CD14-positive monocyte (primary cell): ENCODE results near the gene NCR2. TPM values are rescaled to one million over a fixed set of nuclear protein-coding genes. Genes with fewer than 3 reads are reported as not detected.

Experiments
- DNase-seq, 3 donors: peaks; one replicate each; pipeline ENCODE4 v3.0.0-alpha.2; 2011 to 2022
- H2AFZ ChIP-seq: 2 replicates; pipeline ENCODE4 v1.6.0; 2012; ENCODE audit warnings: mild to moderate bottlenecking, low read depth, low read length, inconsistent platforms; ENCODE audit not compliant: insufficient read depth, poor library complexity, severe bottlenecking
- H3K27ac ChIP-seq, 2 donors: 1 replicate in 1 of 2; 2 replicates in 1 of 2; pipeline ENCODE4 v1.5.1; 2012 to 2013; ENCODE audit warnings: low read length in 2 of 2, control low read depth in 1 of 2, inconsistent platforms in 1 of 2, low read depth in 1 of 2, mild to moderate bottlenecking in 1 of 2
- H3K27me3 ChIP-seq, 2 donors: one replicate each; pipeline versions ENCODE4 v1.6.0 to v1.6.1; 2011 to 2013; ENCODE audit warnings: low read length in 2 of 2; ENCODE audit not compliant: control insufficient read depth in 2 of 2, insufficient read depth in 2 of 2
- H3K36me3 ChIP-seq, 2 donors: replicated peaks in 1 of 2; 1 replicate in 1 of 2; 2 replicates in 1 of 2; pipeline versions ENCODE4 v1.5.1 to v1.6.1; 2012 to 2013; ENCODE audit warnings: low read length in 2 of 2, control low read depth in 1 of 2, inconsistent platforms in 1 of 2, mild to moderate bottlenecking in 1 of 2; ENCODE audit not compliant: insufficient read depth in 2 of 2, control insufficient read depth in 1 of 2
- H3K4me1 ChIP-seq, 2 donors: 1 replicate in 1 of 2; 2 replicates in 1 of 2; pipeline versions ENCODE4 v1.5.1 to v1.6.1; 2012 to 2013; ENCODE audit warnings: low read length in 2 of 2, control low read depth in 1 of 2, inconsistent platforms in 1 of 2, mild to moderate bottlenecking in 1 of 2, moderate library complexity in 1 of 2; ENCODE audit not compliant: insufficient read depth in 2 of 2, control insufficient read depth in 1 of 2
- H3K4me2 ChIP-seq: replicated peaks from 2 replicates; pipeline ENCODE3; 2012; ENCODE audit warnings: low read length, moderate library complexity, mild to moderate bottlenecking; ENCODE audit not compliant: poor library complexity, severe bottlenecking; ENCODE audit errors: extremely low read depth
- H3K4me3 ChIP-seq, 3 experiments: fragments of 200-600 bp in 1 of 3; sonication (generic) in 1 of 3; replicated peaks in 1 of 3; 1 replicate in 2 of 3; 2 replicates in 1 of 3; pipeline ENCODE4 v1.5.1; 2011 to 2013; ENCODE audit warnings: low read length in 3 of 3, mild to moderate bottlenecking in 3 of 3, control low read depth in 2 of 3, low read depth in 2 of 3, inconsistent platforms in 1 of 3, moderate library complexity in 1 of 3
- H3K79me2 ChIP-seq: 2 replicates; pipeline ENCODE4 v1.6.0; 2012; ENCODE audit warnings: mild to moderate bottlenecking, control low read depth, inconsistent platforms, low read length, moderate library complexity; ENCODE audit not compliant: insufficient read depth
- H3K9ac ChIP-seq: 2 replicates; pipeline ENCODE4 v1.6.0; 2017; ENCODE audit warnings: low read length, mild to moderate bottlenecking; ENCODE audit not compliant: insufficient read depth, poor library complexity, severe bottlenecking
- H3K9me3 ChIP-seq, 2 donors: replicated peaks in 1 of 2; 1 replicate in 1 of 2; 2 replicates in 1 of 2; pipeline versions ENCODE4 v1.5.1 to v1.6.1; 2012 to 2013; ENCODE audit warnings: low read length in 2 of 2, control low read depth in 1 of 2; ENCODE audit not compliant: control insufficient read depth in 1 of 2, insufficient read depth in 1 of 2
- H4K20me1 ChIP-seq: 2 replicates; pipeline ENCODE4 v1.6.0; 2012; ENCODE audit warnings: mild to moderate bottlenecking, low read length, control low read depth, moderate library complexity; ENCODE audit not compliant: insufficient read depth
- H3K27ac Mint-ChIP-seq, 7 donors: one replicate each; pipeline ENCODE4 v1.8.0; 2020; ENCODE audit warnings: mild to moderate bottlenecking in 7 of 7, mixed read lengths in 7 of 7, moderate library complexity in 6 of 7, inconsistent platforms in 2 of 7
- H3K27me3 Mint-ChIP-seq, 3 donors: one replicate each; pipeline ENCODE4 v1.8.0; 2021 to 2022; ENCODE audit warnings: low read depth in 3 of 3, mild to moderate bottlenecking in 3 of 3, mixed read lengths in 3 of 3, moderate library complexity in 3 of 3, inconsistent platforms in 1 of 3
- H3K36me3 Mint-ChIP-seq, 2 donors: one replicate each; pipeline ENCODE4 v1.8.0; 2020; ENCODE audit warnings: mixed read lengths in 2 of 2, inconsistent platforms in 1 of 2, mild to moderate bottlenecking in 1 of 2
- H3K4me1 Mint-ChIP-seq: one replicate; pipeline ENCODE4 v1.8.0; 2020; ENCODE audit warnings: mild to moderate bottlenecking, mixed read lengths
- H3K4me3 Mint-ChIP-seq, 2 donors: one replicate each; pipeline ENCODE4 v1.8.0; 2020; ENCODE audit warnings: mild to moderate bottlenecking in 2 of 2, mixed read lengths in 2 of 2, moderate library complexity in 1 of 2
- H3K9me3 Mint-ChIP-seq, 7 donors: one replicate each; pipeline ENCODE4 v1.8.0; 2020 to 2022; ENCODE audit warnings: mixed read lengths in 7 of 7, mild to moderate bottlenecking in 6 of 7, moderate library complexity in 6 of 7, inconsistent platforms in 2 of 7
- WGBS: methylation state at CpG from one replicate; pipeline ENCODE4 v1.1.5; 2013; ENCODE audit warnings: missing lambda C conversion rate; ENCODE audit not compliant: insufficient coverage; 5-methylcytosine and 5-hydroxymethylcytosine counted together
- intact Hi-C, 2 donors: fragments of 100-400 bp; cut with micrococcal nuclease; formaldehyde crosslinking; loops; one replicate each; pipeline versions ENCODE4 v1.15.0 to v1.15.1; 2023
- polyA plus RNA-seq, 3 donors: library from polyadenylated mRNA; depleted of rRNA in 1 of 3; unstranded in 2 of 3; stranded (reverse) in 1 of 3; fragments of 300-500 nt in 2 of 3; fragments of >200 nt in 1 of 3; fragmentation: Illumina TruSeq in 2 of 3; gene quantifications; 1 replicate in 2 of 3; 2 replicates in 1 of 3; pipeline ENCODE4 v1.2.3, GENCODE V29; 2012 to 2021
- TF ChIP-seq, protein P1 (sequence below): fragments of 200-600 bp; IDR thresholded peaks from one replicate; pipeline ENCODE4 v1.8.0; 2022; ENCODE audit warnings: antibody characterized with exemption, mild to moderate bottlenecking

NCR2 gene
- polyA plus RNA-seq, 3 donors = not detected

DNA sequence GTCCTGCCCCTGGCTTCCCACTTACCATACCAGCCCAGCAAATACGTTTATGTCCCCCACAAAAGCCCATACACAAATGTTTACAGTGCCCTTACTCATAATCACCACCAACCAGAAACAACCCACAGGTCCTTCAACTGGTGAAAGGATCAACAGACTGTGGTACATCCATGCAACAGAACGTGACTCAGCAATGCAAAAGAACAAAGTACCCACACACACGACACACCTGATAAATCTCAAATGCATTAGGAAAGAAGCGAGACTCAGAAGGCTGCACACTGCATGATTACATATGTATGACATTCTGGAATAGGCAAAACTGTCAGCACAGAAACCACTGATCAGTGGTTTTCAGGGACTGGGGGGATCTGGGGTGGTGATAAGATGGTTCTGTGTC, 20.5 kb downstream of the NCR2 start:
- peaks cover 13 to 25% (median 23%) of the 10 kb centered on the region in 7 donors for H3K9me3 Mint-ChIP-seq
- Histone ChIP-seq H3K27me3 (no peaks in the 10 kb centered on the region), H3K4me1 (no peaks in the 10 kb centered on the region), H4K20me1 (no peaks in the 10 kb centered on the region), H3K27ac (no peak overlapping the region), H3K4me2 (no peak overlapping the region), H3K36me3 (no peaks in the 10 kb centered on the region), H3K9me3 (peaks cover 9 to 16% of the 10 kb centered on the region in 2 donors), H3K4me3 (no peak overlapping the region), H3K9ac (no peak overlapping the region), H2AFZ (no peak overlapping the region), H3K79me2 (no peaks in the 10 kb centered on the region)
- no peak for DNase-seq
- no peak overlapping the region for H3K4me3 Mint-ChIP-seq
- WGBS = 92% methylated on average over 2 of the region's 4 CpGs
- no peak overlapping the region for H3K27ac Mint-ChIP-seq
- H3K36me3 Mint-ChIP-seq = no peaks in the 10 kb centered on the region
- TF ChIP-seq, protein P1, sequence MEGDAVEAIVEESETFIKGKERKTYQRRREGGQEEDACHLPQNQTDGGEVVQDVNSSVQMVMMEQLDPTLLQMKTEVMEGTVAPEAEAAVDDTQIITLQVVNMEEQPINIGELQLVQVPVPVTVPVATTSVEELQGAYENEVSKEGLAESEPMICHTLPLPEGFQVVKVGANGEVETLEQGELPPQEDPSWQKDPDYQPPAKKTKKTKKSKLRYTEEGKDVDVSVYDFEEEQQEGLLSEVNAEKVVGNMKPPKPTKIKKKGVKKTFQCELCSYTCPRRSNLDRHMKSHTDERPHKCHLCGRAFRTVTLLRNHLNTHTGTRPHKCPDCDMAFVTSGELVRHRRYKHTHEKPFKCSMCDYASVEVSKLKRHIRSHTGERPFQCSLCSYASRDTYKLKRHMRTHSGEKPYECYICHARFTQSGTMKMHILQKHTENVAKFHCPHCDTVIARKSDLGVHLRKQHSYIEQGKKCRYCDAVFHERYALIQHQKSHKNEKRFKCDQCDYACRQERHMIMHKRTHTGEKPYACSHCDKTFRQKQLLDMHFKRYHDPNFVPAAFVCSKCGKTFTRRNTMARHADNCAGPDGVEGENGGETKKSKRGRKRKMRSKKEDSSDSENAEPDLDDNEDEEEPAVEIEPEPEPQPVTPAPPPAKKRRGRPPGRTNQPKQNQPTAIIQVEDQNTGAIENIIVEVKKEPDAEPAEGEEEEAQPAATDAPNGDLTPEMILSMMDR = no peak
- no peaks in the 10 kb centered on the region for H3K4me1 Mint-ChIP-seq
- peaks cover 14 to 19% (median 15%) of the 10 kb centered on the region in 3 donors for H3K27me3 Mint-ChIP-seq
- intact Hi-C loops = no loop called here

GRCh38 chr6:41356825-41357224, 21.4 kb downstream of the NCR2 start:
- no peaks in the 10 kb centered on the region for H3K27me3 ChIP-seq
- Mint-ChIP-seq H3K4me1 (no peaks in the 10 kb centered on the region), H3K27me3 (peaks cover 11 to 21% (median 16%) of the 10 kb centered on the region in 3 donors), H3K27ac (no peak overlapping the region), H3K36me3 (no peaks in the 10 kb centered on the region), H3K4me3 (no peak overlapping the region), H3K9me3 (peaks cover 20 to 32% (median 31%) of the 10 kb centered on the region in 7 donors)
- H3K4me2 ChIP-seq = no peak overlapping the region
- H3K9me3 ChIP-seq = peaks cover 9 to 16% of the 10 kb centered on the region in 2 donors
- no peak overlapping the region for H3K27ac ChIP-seq
- no peaks in the 10 kb centered on the region for H4K20me1 ChIP-seq
- TF ChIP-seq, protein P1 = no peak
- intact Hi-C loops = no loop called here
- no peak overlapping the region for H2AFZ ChIP-seq
- no CpG with 5 or more reads among the region's 3 CpGs for WGBS
- H3K4me1 ChIP-seq = no peaks in the 10 kb centered on the region
- H3K36me3 ChIP-seq = no peaks in the 10 kb centered on the region
- no peak for DNase-seq
- no peak overlapping the region for H3K9ac ChIP-seq
- H3K79me2 ChIP-seq = no peaks in the 10 kb centered on the region
- no peak overlapping the region for H3K4me3 ChIP-seq
